Kidney (tissue), 14 donors: Measurements from ENCODE around the gene GRM7. TPM values are rescaled to one million over a fixed set of nuclear protein-coding genes. Genes with fewer than 3 reads are reported as not detected.

Source experiments
- DNase-seq, 5 donors: peaks; one replicate each; pipeline ENCODE4 v3.0.0-alpha.2; 2013 to 2020
- FAIRE-seq: peaks from 2 replicates; lab custom pipeline; 2012; peaks lifted over from hg19 to GRCh38; lab: Jason Lieb, UNC
- H3K27ac ChIP-seq, 2 donors: one replicate each; pipeline ENCODE4 v1.7.0; 2013; ENCODE audit warnings: low read depth in 2 of 2, low read length in 2 of 2, inconsistent platforms in 1 of 2
- H3K27me3 ChIP-seq: one replicate; pipeline ENCODE4 v1.7.1; 2013; ENCODE audit warnings: low read length, inconsistent platforms; ENCODE audit not compliant: control insufficient read depth, insufficient read depth
- H3K36me3 ChIP-seq, 3 donors: one replicate each; pipeline versions ENCODE4 v1.7.0 to v1.7.1; 2013; ENCODE audit warnings: low read length in 3 of 3, control low read depth in 1 of 3, inconsistent platforms in 1 of 3; ENCODE audit not compliant: insufficient read depth in 3 of 3, control insufficient read depth in 2 of 3
- H3K4me1 ChIP-seq, 3 donors: one replicate each; pipeline versions ENCODE4 v1.7.0 to v1.7.1; 2013; ENCODE audit warnings: low read length in 3 of 3, inconsistent platforms in 1 of 3, low read depth in 1 of 3; ENCODE audit not compliant: control insufficient read depth in 2 of 3, insufficient read depth in 2 of 3
- H3K4me3 ChIP-seq, 3 donors: one replicate each; pipeline versions ENCODE4 v1.7.0 to v1.8.1; 2013; ENCODE audit warnings: low read length in 3 of 3, control low read depth in 1 of 3, inconsistent platforms in 1 of 3
- H3K9ac ChIP-seq, 3 donors: one replicate each; pipeline versions ENCODE4 v1.7.0 to v1.7.1; 2013; ENCODE audit warnings: low read length in 3 of 3, control low read depth in 1 of 3, inconsistent platforms in 1 of 3
- H3K9me3 ChIP-seq, 3 donors: one replicate each; pipeline versions ENCODE4 v1.7.0 to v1.7.1; 2013; ENCODE audit warnings: low read length in 3 of 3, control low read depth in 1 of 3, inconsistent platforms in 1 of 3; ENCODE audit not compliant: control insufficient read depth in 2 of 3, insufficient read depth in 1 of 3
- CTCF ChIP-seq: IDR thresholded peaks from 3 replicates; pipeline ENCODE4 v1.5.1; 2012; ENCODE audit warnings: mild to moderate bottlenecking, moderate library complexity, borderline replicate concordance; ENCODE audit not compliant: insufficient read depth; ENCODE audit errors: extremely low read depth
- intact Hi-C: fragments of 100-400 bp; cut with DNase I; formaldehyde crosslinking; loops from one replicate; pipeline ENCODE4 v1.11.1; 2022
- polyA plus RNA-seq: library from polyadenylated mRNA; stranded (reverse); fragments of 350-450 nt; fragmentation: Illumina TruSeq; extraction: RNeasy Lipid Tissue Mini Kit (QIAGEN cat#74804); gene quantifications from one replicate; pipeline ENCODE4 v1.2.3, GENCODE V29; 2014; ENCODE audit warnings: low read depth, low replicate concordance; ENCODE audit not compliant: insufficient read depth
- total RNA-seq: library from RNA; stranded (reverse); fragmentation: NEBNext Ultra II Directional; extraction: Animal tissue kit (Norgen Biotek cat#: 25700); gene quantifications from one replicate; pipeline ENCODE4 v1.2.1, GENCODE V29; 2021
- donor health status: control.
- donor health status: control.
- donor health status: control.
- donor health status: control.
- donor health status: control.
- donor health status: DM: yes; HTN: yes; CAD: no.
- donor health status: Normal renal cell carcinoma (clear cell type).

The GRM7 gene
- total and polyA plus RNA-seq, 2 donors from 2014 or later: 0.16 TPM; not detected in 1

- DNase-seq (no peak), FAIRE-seq (no peak)
- Histone ChIP-seq H3K4me3 (no peak overlapping the region), H3K4me1 (no peaks in the 10 kb centered on the region), H3K9me3 (no peaks in the 10 kb centered on the region), H3K36me3 (no peaks in the 10 kb centered on the region), H3K27ac (no peak overlapping the region), H3K27me3 (no peaks in the 10 kb centered on the region), H3K9ac (no peak overlapping the region)
- intact Hi-C loops: no loop called here
- TF ChIP-seq CTCF: no peak
Observed at GRCh38 chr3:7290077-7290825, 429.3 kb downstream of the GRM7 start.

GRCh38 chr3:7292362-7292761 is 431.4 kb downstream of the GRM7 start:
- Histone ChIP-seq H3K9me3 (no peaks in the 10 kb centered on the region), H3K9ac (no peak overlapping the region), H3K4me3 (no peak overlapping the region), H3K27ac (no peak overlapping the region), H3K36me3 (no peaks in the 10 kb centered on the region), H3K27me3 (no peaks in the 10 kb centered on the region), H3K4me1 (no peaks in the 10 kb centered on the region)
- intact Hi-C loops: no loop called here
- DNase-seq: no peak
- no peak for FAIRE-seq
- no peak for TF ChIP-seq CTCF

- Histone ChIP-seq H3K4me1 (no peaks in the 10 kb centered on the region), H3K36me3 (no peaks in the 10 kb centered on the region), H3K27ac (no peak overlapping the region), H3K9ac (no peak overlapping the region), H3K9me3 (no peaks in the 10 kb centered on the region), H3K27me3 (no peaks in the 10 kb centered on the region), H3K4me3 (no peak overlapping the region)
- intact Hi-C loops: no loop called here
- DNase-seq (no peak), FAIRE-seq (no peak)
- no peak for TF ChIP-seq CTCF
Observed at GRCh38 chr3:7293286-7293685, 432.4 kb downstream of the GRM7 start.
